DMS153 (cell line): Measurements from ENCODE around the gene PAN2.
A peak's percentile ranks its signal among the peaks of the same experiment; 100 is the strongest.
"Not testable (repeated sequence)": the region's sequence is repeated elsewhere in the genome, so short reads cannot be mapped to it uniquely, and the experiment has no call there.

Experiments
- DNase-seq: peaks from one replicate; lab custom pipeline; 2025; lab: John Stamatoyannopoulos, UW

Gene PAN2

GRCh38 chr12:56308714-56309113 is 25.1 kb downstream of the PAN2 start:
- no peak for DNase-seq

- DNase-seq: no peak
These were observed 26.4 kb downstream of the PAN2 start for GRCh38 chr12:56307221-56307965.

- DNase-seq: no peak
These were observed 28.8 kb downstream of the PAN2 start for GRCh38 chr12:56304872-56305590.

GRCh38 chr12:56304276-56304675 is 29.5 kb downstream of the PAN2 start:
- no peak for DNase-seq

- DNase-seq: no peak
These were observed 32.9 kb downstream of the PAN2 start for GRCh38 chr12:56300644-56301464.

GRCh38 chr12:56299853-56300643 is 33.8 kb downstream of the PAN2 start, which contains the start of gene CS:
TSS of gene CS (minus strand) at chr12:56300330. CDS start at chr12:56300201, 129 bp downstream.
- peak; percentile 98 for DNase-seq

GRCh38 chr12:56299308-56299852 is 34.4 kb downstream of the PAN2 start:
- DNase-seq: no peak

GRCh38 chr12:56298828-56299227 is 35.0 kb downstream of the PAN2 start:
- no peak for DNase-seq

GRCh38 chr12:56297400-56297799 is 36.4 kb downstream of the PAN2 start:
- no peak for DNase-seq

- DNase-seq: no peak
These were observed 37.5 kb downstream of the PAN2 start for GRCh38 chr12:56296295-56296694.

GRCh38 chr12:56293795-56294194 is 40.0 kb downstream of the PAN2 start:
- no peak for DNase-seq

- no peak for DNase-seq
These were observed 45.0 kb downstream of the PAN2 start for GRCh38 chr12:56288705-56289387.

- DNase-seq: no peak
These were observed 47.6 kb downstream of the PAN2 start for GRCh38 chr12:56286044-56286830.

GRCh38 chr12:56284263-56284662 is 49.5 kb downstream of the PAN2 start:
- DNase-seq: not testable (repeated sequence)

- no peak for DNase-seq
These were observed 51.2 kb downstream of the PAN2 start for GRCh38 chr12:56282579-56282978.

GRCh38 chr12:56282030-56282429 is 51.8 kb downstream of the PAN2 start:
- no peak for DNase-seq

GRCh38 chr12:56280849-56281248 is 53.0 kb downstream of the PAN2 start:
- DNase-seq: no peak

- no peak for DNase-seq
These were observed 54.9 kb downstream of the PAN2 start for GRCh38 chr12:56278905-56279304.

- no peak for DNase-seq
These were observed 59.5 kb downstream of the PAN2 start for GRCh38 chr12:56274299-56274698.

GRCh38 chr12:56272468-56272867 is 61.3 kb downstream of the PAN2 start:
- not testable (repeated sequence) for DNase-seq
